Body of pancreas (tissue), 4 donors: ENCODE results near the gene PSPC1.

Source experiments
- CTCF ChIP-seq, 7 experiments: fragments of 450-650 bp in 4 of 7; fragments of 200-600 bp in 3 of 7; sonication (generic) in 3 of 7; IDR thresholded peaks; one replicate each; pipeline ENCODE4 v1.5.1; 2016 to 2019; ENCODE audit warnings: antibody characterized with exemption in 7 of 7
- POLR2A ChIP-seq, 3 donors: fragments of 450-650 bp; IDR thresholded peaks; one replicate each; pipeline ENCODE4 v1.6.1; 2016; ENCODE audit warnings: antibody characterized with exemption in 3 of 3, mild to moderate bottlenecking in 2 of 3

GRCh38 chr13:19664481-19665230 is 118.1 kb downstream of the PSPC1 start:
- TF ChIP-seq CTCF (IDR thresholded peaks at IDR 0.05) = no peak
- TF ChIP-seq POLR2A (IDR thresholded peaks at IDR 0.05) = no peak
